Pericardium fibroblast (primary cell): ENCODE data around the gene METTL17. TPM values are rescaled to one million over a fixed set of nuclear protein-coding genes. Genes with fewer than 3 reads are reported as not detected.

Experiments
- total RNA-seq: library from RNA; depleted of rRNA; stranded (reverse); fragments of >200 nt; gene quantifications from 2 replicates; pipeline ENCODE4 v1.2.3, GENCODE V29; 2015

The METTL17 gene, protein sequence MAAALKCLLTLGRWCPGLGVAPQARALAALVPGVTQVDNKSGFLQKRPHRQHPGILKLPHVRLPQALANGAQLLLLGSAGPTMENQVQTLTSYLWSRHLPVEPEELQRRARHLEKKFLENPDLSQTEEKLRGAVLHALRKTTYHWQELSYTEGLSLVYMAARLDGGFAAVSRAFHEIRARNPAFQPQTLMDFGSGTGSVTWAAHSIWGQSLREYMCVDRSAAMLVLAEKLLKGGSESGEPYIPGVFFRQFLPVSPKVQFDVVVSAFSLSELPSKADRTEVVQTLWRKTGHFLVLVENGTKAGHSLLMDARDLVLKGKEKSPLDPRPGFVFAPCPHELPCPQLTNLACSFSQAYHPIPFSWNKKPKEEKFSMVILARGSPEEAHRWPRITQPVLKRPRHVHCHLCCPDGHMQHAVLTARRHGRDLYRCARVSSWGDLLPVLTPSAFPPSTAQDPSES
- 62.7 and 74.7 TPM in 2 replicates for total RNA-seq

DNA sequence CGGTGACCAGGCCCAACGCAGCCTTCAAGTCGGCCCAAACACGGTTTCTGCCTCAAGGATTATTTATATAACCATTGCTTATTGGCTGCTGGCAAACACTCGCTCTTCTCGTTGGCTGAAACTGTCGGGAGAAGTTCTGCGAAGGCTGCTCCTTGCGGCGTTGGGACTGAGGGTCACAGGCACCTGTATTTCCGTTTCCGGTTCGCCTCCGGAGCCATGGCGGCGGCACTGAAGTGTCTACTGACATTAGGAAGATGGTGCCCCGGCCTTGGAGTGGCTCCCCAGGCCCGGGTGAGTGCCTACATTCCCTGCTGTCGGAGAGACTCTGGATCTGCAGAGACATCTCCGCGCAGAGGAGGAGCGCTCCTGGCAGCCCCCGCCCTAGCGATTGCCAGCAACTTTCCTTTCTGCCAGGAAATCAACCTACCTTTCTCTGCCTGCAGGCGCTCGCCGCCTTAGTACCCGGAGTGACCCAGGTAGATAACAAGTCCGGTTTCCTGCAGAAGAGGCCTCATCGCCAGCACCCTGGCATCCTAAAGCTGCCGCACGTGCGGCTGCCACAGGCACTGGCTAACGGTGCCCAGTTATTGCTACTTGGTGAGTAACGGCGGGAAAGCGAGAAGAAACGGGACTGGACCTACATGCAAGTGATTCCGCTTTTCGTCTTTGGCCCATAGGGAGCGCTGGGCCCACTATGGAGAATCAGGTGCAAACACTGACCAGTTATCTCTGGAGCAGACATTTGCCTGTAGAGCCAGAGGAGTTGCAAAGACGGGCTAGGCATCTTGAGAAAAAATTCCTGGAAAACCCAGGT is at the start of gene METTL17:
TSS of gene METTL17 (plus strand) at position 194 of the 814 bp plus-strand sequence. CDS start at position 217, 23 bp downstream.

DNA sequence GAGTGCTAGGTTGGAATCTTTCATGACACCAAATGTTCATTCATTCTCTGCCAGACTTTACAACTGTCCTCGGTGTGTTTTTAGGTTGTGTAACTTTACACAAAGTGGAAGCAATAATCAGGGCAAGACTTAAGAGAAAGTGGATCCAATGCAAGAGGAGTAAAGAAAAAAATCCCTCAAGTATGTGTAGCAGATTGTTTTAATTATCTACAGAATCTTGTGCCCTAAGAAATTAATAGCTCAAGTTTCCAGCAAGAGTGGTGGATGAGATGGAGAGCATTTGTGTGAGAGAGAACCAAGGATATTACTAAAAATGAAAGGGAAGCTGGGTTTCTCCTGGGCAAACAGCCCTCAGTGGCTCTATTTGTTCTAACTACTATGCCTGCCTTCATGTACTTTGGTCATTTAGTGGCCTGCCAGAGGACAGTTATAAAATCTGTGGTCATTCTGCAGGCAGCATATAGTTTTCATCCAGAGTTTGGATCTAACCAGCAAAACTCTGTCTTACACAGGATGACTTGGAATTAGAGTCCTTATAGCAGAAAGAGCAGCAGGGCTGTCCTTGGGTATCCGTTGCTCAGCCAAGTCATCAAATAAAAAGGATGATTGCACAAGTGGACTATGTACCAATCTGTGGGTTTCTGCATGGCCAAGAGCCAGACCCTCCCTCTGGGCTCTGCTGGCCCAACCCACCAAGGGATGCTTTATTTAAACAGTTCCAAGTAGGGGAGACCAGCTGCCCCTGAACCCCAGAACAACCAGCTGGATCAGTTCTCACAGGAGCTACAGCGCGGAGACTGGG is 34.8 kb upstream of the METTL17 start, which contains the start of gene RNASE2:
TSS of gene RNASE2 (plus strand) at position 752 of the 802 bp plus-strand sequence. CDS start 285 bp downstream, outside the sequence.

DNA sequence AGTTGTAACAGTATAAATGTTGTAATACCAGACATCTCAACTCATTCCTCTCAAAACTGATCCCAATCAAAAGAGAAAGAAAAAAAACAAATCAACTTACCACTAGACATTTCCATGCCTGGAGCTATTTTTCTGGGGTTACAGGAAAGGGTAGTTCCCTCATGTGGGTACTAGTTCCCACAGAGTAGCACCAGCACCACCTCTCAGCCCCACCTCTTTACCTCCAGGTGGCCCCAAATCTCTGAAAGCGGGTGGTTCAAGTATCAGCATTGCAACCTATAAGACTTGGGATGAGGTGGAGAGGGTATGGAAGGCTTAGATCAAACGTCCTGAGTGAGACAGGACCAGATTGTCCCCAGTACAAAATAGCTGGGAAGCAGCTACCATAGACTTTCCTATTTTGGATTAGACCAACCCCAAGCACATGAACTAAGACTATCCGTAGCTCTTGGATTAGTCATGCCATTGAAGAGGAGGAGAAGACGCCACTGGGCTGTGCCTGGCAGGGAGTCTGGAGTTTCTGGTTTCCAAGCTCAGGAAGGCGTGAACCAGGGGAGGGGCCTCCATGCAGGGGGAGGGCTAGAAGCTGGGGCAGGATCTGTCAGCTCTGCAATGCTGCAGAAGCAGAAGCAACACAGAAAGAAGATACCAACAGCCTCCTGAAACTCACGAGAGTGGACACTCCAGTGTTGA is 9.0 kb downstream of the METTL17 start, which contains the start of gene SLC39A2:
TSS of gene SLC39A2 (plus strand) at position 620 of the 693 bp plus-strand sequence. CDS start 154 bp downstream, outside the sequence.

DNA sequence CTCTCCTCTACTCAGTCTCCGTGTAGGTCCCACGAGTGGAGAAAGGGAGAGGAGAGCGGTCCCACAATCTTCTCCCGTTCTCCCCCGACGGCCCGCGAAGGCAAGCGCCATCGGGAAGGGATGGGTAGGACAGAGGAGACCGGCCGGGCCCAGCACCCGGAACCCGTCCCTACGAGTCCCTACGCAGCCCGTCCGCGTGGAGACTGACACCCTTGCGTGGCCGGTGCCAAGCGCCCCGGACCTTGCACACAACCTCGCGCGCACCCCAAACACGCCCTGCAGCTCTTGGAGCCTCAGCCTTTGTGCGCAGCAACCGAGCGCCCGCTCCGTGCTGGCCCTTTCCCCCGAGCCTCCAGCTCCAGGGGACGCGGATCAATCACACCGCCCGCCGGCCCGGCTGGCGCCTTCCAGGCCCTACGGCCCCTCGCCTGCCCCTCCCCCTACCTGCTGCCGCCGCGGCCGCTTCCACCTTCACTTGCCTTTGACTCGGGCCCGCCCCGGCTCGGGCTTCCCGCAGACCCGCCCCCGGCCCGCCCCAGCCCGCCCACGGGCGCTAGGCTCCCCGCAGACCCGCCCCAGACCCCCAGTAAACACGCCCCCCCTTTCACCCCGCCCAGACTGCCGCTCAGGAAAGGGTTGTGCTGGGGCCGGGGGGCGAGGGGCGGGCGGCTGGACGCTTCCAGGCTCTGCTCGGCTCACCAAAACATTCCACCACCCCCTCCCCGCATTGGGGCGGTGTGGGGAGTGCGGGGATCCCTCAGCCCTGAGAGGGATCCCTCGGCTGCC is 35.0 kb downstream of the METTL17 start, which contains the start of gene NDRG2:
TSS of gene NDRG2 (minus strand) at position 477 of the 786 bp plus-strand sequence. CDS start 1,746 bp downstream, outside the sequence.

DNA sequence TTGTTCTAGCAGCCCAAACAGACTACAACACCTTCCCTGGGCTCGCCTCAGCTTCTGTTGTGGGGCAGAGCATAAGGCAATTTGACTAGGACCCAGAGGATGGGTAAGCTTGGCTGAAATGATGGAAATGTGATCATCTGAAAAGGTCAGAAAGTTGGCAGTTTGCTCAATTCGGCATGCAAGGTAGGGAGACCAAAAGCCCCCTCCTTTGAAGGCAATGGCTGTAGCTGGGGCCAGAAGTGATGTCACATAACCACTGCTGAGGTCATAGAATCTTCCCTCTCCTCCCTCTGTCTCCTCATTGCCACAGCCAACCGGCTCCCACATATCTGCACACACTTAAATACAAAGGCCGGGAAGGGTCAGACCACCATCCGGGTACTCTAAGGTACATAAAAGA is 40.1 kb downstream of the METTL17 start, which contains the start of gene TPPP2:
TSS of gene TPPP2 (plus strand) at position 301 of the 400 bp plus-strand sequence. CDS start 365 bp downstream, outside the sequence.

DNA sequence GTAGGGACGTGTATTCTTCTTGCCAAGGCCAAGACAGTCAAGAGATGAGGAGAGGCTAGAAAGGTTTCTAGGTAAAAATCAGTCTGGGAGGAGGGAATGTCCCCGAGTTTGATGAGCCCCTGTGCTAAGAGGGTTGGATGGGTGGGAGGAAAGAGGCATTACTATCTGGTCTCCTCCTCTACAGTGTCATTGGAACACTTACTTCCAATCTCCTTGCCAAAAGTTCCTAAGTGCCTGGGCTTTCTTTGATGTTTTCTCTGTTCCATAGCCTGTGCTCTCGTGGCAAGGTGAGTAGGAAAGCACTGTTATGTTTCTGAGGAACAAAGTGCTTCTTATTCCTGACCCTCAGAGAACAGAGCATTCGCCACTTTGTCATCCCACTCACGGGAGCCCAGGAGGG is 44.9 kb downstream of the METTL17 start, which contains the start of gene RNASE13:
TSS of gene RNASE13 (minus strand) at position 101 of the 400 bp plus-strand sequence. CDS start 519 bp downstream, outside the sequence.

DNA sequence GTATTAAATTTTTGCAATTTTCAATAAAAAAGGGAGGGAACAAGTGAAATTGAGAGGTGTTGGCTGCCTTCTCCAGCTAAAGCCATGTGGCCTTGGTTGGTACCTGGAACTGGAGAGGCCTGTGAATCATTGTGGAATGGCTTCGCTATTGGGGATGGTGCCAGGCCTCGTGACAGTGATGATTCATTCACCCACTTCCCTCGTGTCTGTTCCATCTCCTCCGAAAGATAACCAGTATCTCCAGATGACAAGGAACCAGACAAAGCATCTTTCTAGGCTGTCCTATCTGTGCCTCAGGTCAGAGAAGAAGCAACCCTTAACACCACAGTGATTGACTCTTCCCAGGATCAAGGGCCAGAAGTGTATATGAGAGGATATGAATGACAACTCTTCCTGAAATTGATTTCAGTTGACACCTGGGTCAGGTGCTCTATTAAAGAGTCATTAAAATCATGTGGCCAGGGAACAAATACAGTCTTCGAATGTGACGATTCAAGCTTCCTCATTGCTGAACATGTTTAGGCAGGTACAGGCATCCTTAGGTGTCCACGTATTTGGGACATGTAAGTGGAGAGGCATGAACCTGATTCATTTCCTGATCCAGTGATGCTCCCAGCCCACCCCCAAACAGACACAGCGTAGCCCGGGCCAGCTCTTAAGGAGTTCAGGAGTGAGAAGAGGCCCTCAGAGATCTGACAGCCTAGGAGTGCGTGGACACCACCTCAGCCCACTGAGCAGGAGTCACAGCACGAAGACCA is 52.1 kb downstream of the METTL17 start, which contains the start of gene RNASE7:
TSS of gene RNASE7 (plus strand) at position 687 of the 758 bp plus-strand sequence. CDS start 631 bp downstream, outside the sequence.

Other genes starting within 250 kb of the METTL17 start
- not detected in 2 replicates for gene EDDM3A, start 244.1 kb upstream of the METTL17 start, total RNA-seq
- gene EDDM3B, start 221.6 kb upstream of the METTL17 start, total RNA-seq, result not detected in 2 replicates
- gene RNASE6, start 208.7 kb upstream of the METTL17 start, total RNA-seq, result not detected in 2 replicates
- gene RNASE1, start 187.1 kb upstream of the METTL17 start, total RNA-seq, result 1.3 TPM in 1 of 2 replicates, not detected in the other
- gene RNASE3, start 98.6 kb upstream of the METTL17 start, total RNA-seq, result not detected in 2 replicates
- not detected in 2 replicates for gene RNASE2, start 34.5 kb upstream of the METTL17 start, total RNA-seq
- not detected in 2 replicates for gene SLC39A2, start 9.3 kb downstream of the METTL17 start, total RNA-seq
- 26.8 and 27.2 TPM in 2 replicates for gene NDRG2, start 35.1 kb downstream of the METTL17 start, total RNA-seq
- gene TPPP2, start 40.2 kb downstream of the METTL17 start, total RNA-seq, result not detected in 2 replicates
- gene RNASE13, start 44.8 kb downstream of the METTL17 start, total RNA-seq, result not detected in 2 replicates
- not detected in 2 replicates for gene RNASE7, start 52.4 kb downstream of the METTL17 start, total RNA-seq
- not detected in 2 replicates for gene RNASE8, start 67.8 kb downstream of the METTL17 start, total RNA-seq
- 32.8 and 38.5 TPM in 2 replicates for gene ARHGEF40, start 80.3 kb downstream of the METTL17 start, total RNA-seq
- gene ZNF219, start 108.7 kb downstream of the METTL17 start, total RNA-seq, result 8.6 and 17.2 TPM in 2 replicates
- gene TMEM253, start 111.1 kb downstream of the METTL17 start, total RNA-seq, result not detected in 2 replicates
- gene OR5AU1, start 166.1 kb downstream of the METTL17 start, total RNA-seq, result not detected in 2 replicates